ENCODE results near the gene PTPRZ1.
A peak's percentile ranks its signal among the peaks of the same experiment; 100 is the strongest.

- TF ChIP-seq CTCF (IDR thresholded peaks at IDR 0.05; ENCODE audit: low read depth, low read length) (peak; percentile 27; the same call in 1 of the 2 replicates), EZH2phosphoT487 (IDR thresholded peaks at IDR 0.05; ENCODE audit: low read depth) (no peak)
Measured at GRCh38 chr7:122014697-122015096, 141.7 kb downstream of the PTPRZ1 start.

All from OCI-LY3 (cell line).